Measurements from ENCODE around the gene SH3RF2.

DNA sequence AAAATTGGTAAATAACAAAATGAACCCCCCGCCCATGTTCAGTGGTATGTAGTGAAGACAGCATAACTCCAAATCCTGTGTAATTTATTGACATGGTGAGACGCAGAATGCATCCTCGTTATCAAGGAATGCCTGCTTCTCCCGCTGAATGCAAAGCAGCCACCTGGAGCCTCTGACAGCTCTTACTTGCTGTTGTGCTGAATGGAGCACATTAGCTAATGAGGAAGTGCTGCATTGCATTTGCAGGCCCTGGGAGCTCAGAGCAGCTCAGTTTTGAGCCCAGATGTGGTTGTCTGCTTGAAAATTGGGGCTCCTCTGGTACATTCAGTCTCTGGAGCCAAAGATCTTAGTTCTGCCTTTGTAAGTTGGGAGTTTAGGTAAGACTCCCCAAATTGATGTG lies 140.1 kb downstream of the SH3RF2 start:
- TF ChIP-seq POLR2A (IDR thresholded peaks at IDR 0.05) = no peak
- TF ChIP-seq, protein P1, sequence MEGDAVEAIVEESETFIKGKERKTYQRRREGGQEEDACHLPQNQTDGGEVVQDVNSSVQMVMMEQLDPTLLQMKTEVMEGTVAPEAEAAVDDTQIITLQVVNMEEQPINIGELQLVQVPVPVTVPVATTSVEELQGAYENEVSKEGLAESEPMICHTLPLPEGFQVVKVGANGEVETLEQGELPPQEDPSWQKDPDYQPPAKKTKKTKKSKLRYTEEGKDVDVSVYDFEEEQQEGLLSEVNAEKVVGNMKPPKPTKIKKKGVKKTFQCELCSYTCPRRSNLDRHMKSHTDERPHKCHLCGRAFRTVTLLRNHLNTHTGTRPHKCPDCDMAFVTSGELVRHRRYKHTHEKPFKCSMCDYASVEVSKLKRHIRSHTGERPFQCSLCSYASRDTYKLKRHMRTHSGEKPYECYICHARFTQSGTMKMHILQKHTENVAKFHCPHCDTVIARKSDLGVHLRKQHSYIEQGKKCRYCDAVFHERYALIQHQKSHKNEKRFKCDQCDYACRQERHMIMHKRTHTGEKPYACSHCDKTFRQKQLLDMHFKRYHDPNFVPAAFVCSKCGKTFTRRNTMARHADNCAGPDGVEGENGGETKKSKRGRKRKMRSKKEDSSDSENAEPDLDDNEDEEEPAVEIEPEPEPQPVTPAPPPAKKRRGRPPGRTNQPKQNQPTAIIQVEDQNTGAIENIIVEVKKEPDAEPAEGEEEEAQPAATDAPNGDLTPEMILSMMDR (IDR thresholded peaks at IDR 0.05) = no peak
- no peak for TF ChIP-seq EP300 (IDR thresholded peaks at IDR 0.05)
- no peak for TF ChIP-seq POLR2AphosphoS5 (IDR thresholded peaks at IDR 0.05)

Data from suprapubic skin (tissue), 4 donors.